Gastrocnemius medialis (tissue), 4 donors: ENCODE measurements around the gene ATP9A.

Source experiments
- CTCF ChIP-seq, 5 experiments: fragments of 450-650 bp in 3 of 5; fragments of 200-600 bp in 2 of 5; sonication (generic) in 2 of 5; IDR thresholded peaks in 4 of 5; conservative IDR thresholded peaks in 1 of 5; 1 replicate in 4 of 5; 2 replicates in 1 of 5; pipeline ENCODE4 v1.5.1; 2016 to 2019; ENCODE audit warnings: antibody characterized with exemption in 5 of 5, mild to moderate bottlenecking in 3 of 5, moderate library complexity in 3 of 5
- POLR2A ChIP-seq, 2 donors: fragments of 450-650 bp; IDR thresholded peaks; one replicate each; pipeline ENCODE4 v1.6.1; 2017; ENCODE audit warnings: antibody characterized with exemption in 2 of 2, mild to moderate bottlenecking in 2 of 2, moderate library complexity in 2 of 2

GRCh38 chr20:51768759-51769517 lies 748 bp upstream of the ATP9A start:
- TF ChIP-seq CTCF (IDR thresholded peaks at IDR 0.05 in 4 of 5, conservative IDR thresholded peaks at IDR 0.05 in 1 of 5) (no peak), POLR2A (IDR thresholded peaks at IDR 0.05) (no peak)
